ENCODE data around the gene ZNF485. TPM values are rescaled to one million over a fixed set of nuclear protein-coding genes. Genes with fewer than 3 reads are reported as not detected.

ZNF485 gene
- 1 to 10 TPM; 6.0 to 6.5 TPM for total RNA-seq

GRCh38 chr10:43606323-43607198, at the start of gene ZNF485:
ZNF485 (plus strand) TSS chr10:43606438; CDS start chr10:43607051, 613 bp downstream.

GRCh38 chr10:43574001-43574892, 32.0 kb upstream of the ZNF485 start, which contains the start of gene ZNF239:
ZNF239 (minus strand) TSS chr10:43574616; CDS start chr10:43558079, 16,537 bp downstream.

GRCh38 chr10:43648398-43649184, 42.4 kb downstream of the ZNF485 start, which contains the start of gene ZNF32:
ZNF32 (minus strand) TSS chr10:43648881; CDS start chr10:43646133, 2,748 bp downstream.

Other genes starting within 250 kb of the ZNF485 start
- gene FXYD4, start 234.8 kb upstream of the ZNF485 start, total RNA-seq = not detected
- 100 to 1,000 TPM; 439 to 457 TPM for gene HNRNPF, start 197.3 kb upstream of the ZNF485 start, total RNA-seq
- gene ZNF487, start 169.3 kb upstream of the ZNF485 start, total RNA-seq = 1 to 10 TPM; 6.1 to 7.7 TPM
- under 1 TPM; 0.79 to 0.93 TPM for gene ZNF239, start 31.8 kb upstream of the ZNF485 start, total RNA-seq
- 10 to 100 TPM; 22.9 to 23.4 TPM for gene ZNF32, start 42.4 kb downstream of the ZNF485 start, total RNA-seq